C4-2B (cell line): ENCODE measurements around the gene DGKE.
A peak's percentile ranks its signal among the peaks of the same experiment; 100 is the strongest.

Experiments
- H3K27ac ChIP-seq: fragments of 450-650 bp; 2 replicates; pipeline ENCODE4 v1.5.1; 2017
- ZFX ChIP-seq: fragments of 450-650 bp; IDR thresholded peaks from 2 replicates; pipeline ENCODE4 v1.6.1; 2017
- TF ChIP-seq, protein P1 (sequence below): fragments of 450-650 bp; conservative IDR thresholded peaks from 2 replicates; pipeline ENCODE4 v1.5.1; 2017; ENCODE audit warnings: mild to moderate bottlenecking

Gene DGKE

DNA sequence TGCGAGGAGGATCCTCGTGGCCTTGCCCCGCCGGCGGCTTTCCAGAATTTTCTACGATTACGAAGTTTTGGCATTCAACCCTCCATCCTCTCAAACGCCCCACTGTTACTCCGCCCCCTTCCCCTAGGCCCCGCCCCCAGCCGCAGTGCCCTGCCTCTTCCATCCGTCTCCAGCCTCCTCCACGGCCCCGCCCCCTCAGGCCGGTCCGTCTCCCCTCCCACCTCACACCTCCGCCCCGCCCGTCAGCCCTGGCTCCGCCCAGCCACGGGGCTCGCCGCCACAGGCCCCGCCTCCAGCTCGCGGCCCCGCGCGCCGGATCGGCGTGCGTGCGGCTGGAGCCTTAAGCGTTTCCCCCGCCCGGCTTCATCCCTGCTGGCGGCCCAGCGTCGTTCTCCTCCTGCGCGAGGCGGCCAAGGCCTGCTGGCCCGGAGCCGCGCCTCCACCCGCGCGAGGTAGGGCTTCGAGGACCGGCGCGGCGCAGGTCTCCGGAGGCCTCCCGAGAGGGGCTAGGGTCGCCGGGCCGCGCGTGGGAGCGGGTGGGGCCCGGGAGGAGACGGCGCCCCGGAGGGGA is at the start of gene DGKE, which contains the start of gene C17orf67:
TSS of gene DGKE (plus strand) at position 343 of the 571 bp plus-strand sequence. CDS start 645 bp downstream, outside the sequence.
TSS of gene C17orf67 (minus strand) at position 112 of the 571 bp plus-strand sequence. CDS start 18,110 bp downstream, outside the sequence.
- peak within 1 kb of the TSS; percentile 95 for H3K27ac ChIP-seq
- TF ChIP-seq, protein P1, sequence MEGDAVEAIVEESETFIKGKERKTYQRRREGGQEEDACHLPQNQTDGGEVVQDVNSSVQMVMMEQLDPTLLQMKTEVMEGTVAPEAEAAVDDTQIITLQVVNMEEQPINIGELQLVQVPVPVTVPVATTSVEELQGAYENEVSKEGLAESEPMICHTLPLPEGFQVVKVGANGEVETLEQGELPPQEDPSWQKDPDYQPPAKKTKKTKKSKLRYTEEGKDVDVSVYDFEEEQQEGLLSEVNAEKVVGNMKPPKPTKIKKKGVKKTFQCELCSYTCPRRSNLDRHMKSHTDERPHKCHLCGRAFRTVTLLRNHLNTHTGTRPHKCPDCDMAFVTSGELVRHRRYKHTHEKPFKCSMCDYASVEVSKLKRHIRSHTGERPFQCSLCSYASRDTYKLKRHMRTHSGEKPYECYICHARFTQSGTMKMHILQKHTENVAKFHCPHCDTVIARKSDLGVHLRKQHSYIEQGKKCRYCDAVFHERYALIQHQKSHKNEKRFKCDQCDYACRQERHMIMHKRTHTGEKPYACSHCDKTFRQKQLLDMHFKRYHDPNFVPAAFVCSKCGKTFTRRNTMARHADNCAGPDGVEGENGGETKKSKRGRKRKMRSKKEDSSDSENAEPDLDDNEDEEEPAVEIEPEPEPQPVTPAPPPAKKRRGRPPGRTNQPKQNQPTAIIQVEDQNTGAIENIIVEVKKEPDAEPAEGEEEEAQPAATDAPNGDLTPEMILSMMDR, result no peak
- TF ChIP-seq ZFX, result peak; percentile 93; the same call in 1 of the 2 replicates

DNA sequence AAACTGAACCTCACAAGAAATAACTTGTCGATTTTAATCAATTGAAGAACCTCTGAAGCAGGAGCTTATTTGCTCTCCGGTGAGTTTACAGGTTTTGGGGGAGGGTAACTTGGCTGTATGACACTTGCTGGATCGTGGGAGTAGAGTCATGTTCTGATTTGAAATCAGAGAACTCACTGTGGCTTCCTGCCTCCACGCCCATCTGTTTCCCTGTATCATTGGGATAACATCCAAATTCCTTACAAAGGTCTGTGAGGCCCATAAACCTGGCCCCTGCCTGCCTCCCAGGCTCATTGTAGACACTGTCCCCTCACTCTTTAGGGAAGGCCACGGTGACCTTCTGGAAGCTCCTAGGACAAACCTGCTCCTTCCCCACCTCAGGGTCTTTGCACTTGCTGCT is 48.5 kb upstream of the DGKE start:
- H3K27ac ChIP-seq, result peak overlapping the region; percentile 25; the same call in 1 of the 2 replicates
- no peak for TF ChIP-seq ZFX
- TF ChIP-seq, protein P1, result no peak

DNA sequence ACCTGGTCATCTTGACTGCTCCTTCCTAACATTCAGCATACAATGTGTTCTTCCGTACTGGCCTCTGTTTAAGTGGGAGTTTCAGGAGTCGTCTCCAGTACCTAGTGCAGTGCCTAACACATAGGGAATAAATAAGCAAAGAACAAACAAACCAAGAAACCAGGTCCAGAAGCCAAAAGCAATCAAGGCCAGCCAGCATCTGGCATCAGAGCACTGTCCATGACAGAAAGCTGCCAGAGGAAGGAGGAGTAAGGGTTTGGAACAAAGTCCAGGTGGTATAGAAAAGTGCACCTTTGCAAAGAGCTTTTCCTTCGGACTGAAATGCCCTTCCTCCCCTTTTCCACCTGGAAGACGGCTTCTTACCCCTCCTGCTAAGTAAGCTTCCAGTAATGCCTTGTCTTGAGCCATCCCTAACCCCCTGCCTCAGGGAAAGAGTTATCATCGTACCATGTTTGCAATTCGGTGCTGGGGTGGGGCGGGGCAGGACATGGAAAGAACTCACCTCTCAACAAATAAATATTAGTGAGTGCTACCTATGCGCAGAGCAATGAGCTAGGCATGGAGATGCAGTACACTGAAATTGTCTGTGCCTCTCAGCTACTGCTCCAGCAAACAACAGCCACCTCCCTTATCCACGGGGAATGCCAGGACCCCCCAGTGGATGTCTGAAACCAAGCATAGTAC is 47.8 kb upstream of the DGKE start:
- TF ChIP-seq, protein P1, result no peak
- no peak for TF ChIP-seq ZFX
- H3K27ac ChIP-seq, result peak overlapping the region; percentile 25; the same call in 1 of the 2 replicates

DNA sequence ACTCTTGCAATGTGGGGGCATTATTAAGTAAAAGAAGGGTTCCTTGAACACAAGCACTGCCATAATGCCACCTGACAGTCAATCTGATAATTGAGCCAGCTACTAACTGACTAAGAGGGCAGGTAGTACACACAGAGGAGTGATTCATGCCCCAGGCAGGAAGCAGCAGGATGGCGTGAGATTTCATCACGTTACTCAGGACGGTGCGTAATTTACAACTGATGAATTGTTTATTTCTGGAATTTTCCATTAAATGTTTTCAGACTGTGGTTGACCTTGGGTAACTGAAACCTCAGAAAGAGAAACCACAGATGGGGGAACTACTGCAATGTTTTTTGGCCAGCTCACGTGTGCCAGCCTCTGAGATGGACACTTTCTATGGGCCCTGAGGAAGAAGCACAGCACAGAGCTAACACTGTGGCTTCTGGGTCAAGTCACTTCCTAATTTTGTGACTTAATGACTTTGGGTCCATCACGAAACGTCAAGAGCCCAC is 46.9 kb upstream of the DGKE start:
- TF ChIP-seq ZFX, result no peak
- TF ChIP-seq, protein P1, result no peak
- no peak overlapping the region for H3K27ac ChIP-seq

DNA sequence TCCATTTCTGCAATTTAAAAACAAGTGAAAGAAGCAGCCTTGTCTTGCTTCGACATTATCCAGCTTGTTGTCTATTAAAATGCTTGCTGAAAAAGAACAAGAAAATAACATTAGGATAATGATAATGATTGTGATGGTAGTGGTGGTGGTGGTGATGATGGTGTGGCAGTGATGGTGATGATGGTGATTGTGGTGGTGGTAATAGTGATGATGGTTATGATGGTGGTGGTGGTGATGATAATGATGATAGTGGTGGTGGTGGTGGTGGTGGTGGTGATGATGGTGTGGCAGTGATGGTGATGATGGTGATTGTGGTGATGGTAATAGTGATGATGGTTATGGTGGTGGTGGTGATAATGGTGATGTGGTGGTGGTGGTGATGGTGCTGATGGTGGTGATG is 41.7 kb upstream of the DGKE start:
- TF ChIP-seq, protein P1, result no peak
- no peak for TF ChIP-seq ZFX
- H3K27ac ChIP-seq, result no peak overlapping the region

DNA sequence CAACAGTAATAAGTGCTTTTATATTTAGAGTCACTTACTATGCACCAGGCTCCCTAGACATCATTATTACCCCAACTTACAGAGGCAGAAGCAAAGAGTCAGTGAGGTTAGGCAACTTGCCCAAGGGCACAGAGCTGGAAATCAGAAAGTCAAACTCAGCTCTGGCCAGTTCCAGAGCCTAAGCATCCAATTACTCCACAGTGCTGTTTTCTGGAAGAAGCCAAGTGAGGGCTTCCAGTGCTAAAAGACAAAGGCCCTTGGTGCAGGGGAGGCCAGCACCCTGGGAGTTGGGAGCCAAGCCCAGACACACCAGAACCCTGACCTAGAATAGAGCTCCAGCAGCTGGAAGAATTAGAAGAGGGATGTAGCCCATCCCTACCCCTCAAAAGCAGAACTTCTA is 40.4 kb upstream of the DGKE start:
- no peak overlapping the region for H3K27ac ChIP-seq
- TF ChIP-seq ZFX, result no peak
- TF ChIP-seq, protein P1, result no peak

DNA sequence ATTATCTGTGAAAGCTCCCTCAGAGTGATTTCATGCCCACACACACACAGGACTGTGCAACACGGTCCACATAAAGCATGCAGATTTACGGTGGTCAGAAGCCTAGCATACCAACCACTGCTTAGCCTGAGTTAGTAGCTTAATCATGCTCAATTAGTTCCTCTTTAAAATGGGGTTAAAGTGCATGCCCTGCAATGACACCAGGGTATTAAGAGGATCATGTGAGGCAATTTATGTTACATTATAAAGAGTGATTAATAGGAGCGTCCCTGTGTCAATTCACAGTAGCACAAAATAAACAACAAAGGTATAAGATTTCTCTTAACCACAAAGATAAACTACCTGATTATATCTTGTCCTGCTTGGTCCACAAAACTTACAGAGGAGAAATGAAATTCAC is 40.0 kb upstream of the DGKE start:
- TF ChIP-seq, protein P1, result no peak
- TF ChIP-seq ZFX, result no peak
- H3K27ac ChIP-seq, result no peak overlapping the region
